K562 (cell line): Measurements from ENCODE around the gene OPRD1. TPM values are rescaled to one million over a fixed set of nuclear protein-coding genes. Genes with fewer than 3 reads are reported as not detected.

Source experiments
- BRCA1 ChIP-seq, 2 experiments: fragments of 450-650 bp in 1 of 2; sonication (generic) in 1 of 2; formaldehyde crosslinking in 1 of 2; IDR thresholded peaks; 2 replicates each; pipeline versions ENCODE4 v1.5.0 to v1.6.1; 2017 to 2020; ENCODE audit warnings: mild to moderate bottlenecking in 1 of 2, missing genetic modification reagents in 1 of 2
- CCNT2 ChIP-seq: IDR thresholded peaks from 2 replicates; pipeline ENCODE4 v1.6.1; 2011; ENCODE audit warnings: borderline replicate concordance, low read depth, mild to moderate bottlenecking, moderate library complexity, mixed read lengths, low read length; ENCODE audit not compliant: insufficient read length; ENCODE audit errors: extremely low read depth
- DNMT1 ChIP-seq: fragments of 450-650 bp; IDR thresholded peaks from 2 replicates; pipeline ENCODE4 v1.6.1; 2016; ENCODE audit warnings: antibody characterized with exemption, mild to moderate bottlenecking
- L3MBTL2 ChIP-seq: fragments of 450-650 bp; IDR thresholded peaks from 2 replicates; pipeline ENCODE4 v1.6.1; 2016; ENCODE audit warnings: mild to moderate bottlenecking, moderate library complexity
- MTA3 ChIP-seq: fragments of 450-650 bp; formaldehyde crosslinking; IDR thresholded peaks from 2 replicates; pipeline ENCODE4 v1.6.1; 2017; ENCODE audit warnings: mild to moderate bottlenecking, borderline replicate concordance
- PKNOX1 ChIP-seq: fragments of 450-650 bp; IDR thresholded peaks from 2 replicates; pipeline ENCODE4 v1.6.1; 2016
- POLR2A ChIP-seq: fragments of 450-650 bp; conservative IDR thresholded peaks from 2 replicates; pipeline ENCODE4 v1.6.1; 2016
- TARDBP ChIP-seq: fragments of 450-650 bp; IDR thresholded peaks from 2 replicates; pipeline ENCODE4 v1.6.1; 2016
- THRB ChIP-seq: fragments of 450-650 bp; formaldehyde crosslinking; conservative IDR thresholded peaks from 2 replicates; pipeline ENCODE4 v1.4.0; 2022; ENCODE audit warnings: mild to moderate bottlenecking, missing genetic modification characterization
- YY1 ChIP-seq, 3 experiments: IDR thresholded peaks; 2 replicates each; pipeline ENCODE4 v1.6.1; 2011; ENCODE audit warnings: low read length in 2 of 3, mild to moderate bottlenecking in 2 of 3, moderate library complexity in 2 of 3, borderline replicate concordance in 1 of 3, control low read depth in 1 of 3, low read depth in 1 of 3; ENCODE audit not compliant: insufficient read depth in 3 of 3, insufficient replicate concordance in 2 of 3, control insufficient read depth in 1 of 3, insufficient read length in 1 of 3; ENCODE audit errors: extremely low read depth in 1 of 3
- ZNF263 ChIP-seq: sonication (generic); formaldehyde crosslinking; IDR thresholded peaks from 2 replicates; pipeline ENCODE4 v1.8.0; 2022; ENCODE audit warnings: mild to moderate bottlenecking, missing genetic modification reagents, borderline replicate concordance
- polyA plus RNA-seq, 8 experiments: library from polyadenylated mRNA; depleted of rRNA in 4 of 8; stranded (reverse) in 5 of 8; unstranded in 3 of 8; fragments of >200 nt; fragmentation: Nextera tagmentation in 2 of 8; fragmentation: Illumina TruSeq in 1 of 8; extraction: Ambion mirVana in 2 of 8; extraction: Trizol in 1 of 8; gene quantifications; 2 replicates each; pipeline versions ENCODE4 v1.2.1 to v1.2.3, GENCODE V29; 2011 to 2014; ENCODE audit warnings: inconsistent platforms in 1 of 8, missing spikeins in 1 of 8
- total RNA-seq, 7 experiments: library from RNA; depleted of rRNA in 6 of 7; stranded (reverse); fragments of >200 nt in 6 of 7; fragmentation: Illumina TruSeq in 2 of 7; extraction: Trizol in 2 of 7; gene quantifications; 2 replicates each; pipeline versions ENCODE4 v1.2.1 to v1.2.3, GENCODE V29; 2011 to 2021; ENCODE audit warnings: low replicate concordance in 1 of 7

Gene OPRD1
- total and polyA plus RNA-seq, 9 of the 15 experiments (the other 6 are each of a cell fraction or from before 2014, with no cell fraction given): under 0.01 to 0.03 (median under 0.01) TPM; not detected in 6

DNA sequence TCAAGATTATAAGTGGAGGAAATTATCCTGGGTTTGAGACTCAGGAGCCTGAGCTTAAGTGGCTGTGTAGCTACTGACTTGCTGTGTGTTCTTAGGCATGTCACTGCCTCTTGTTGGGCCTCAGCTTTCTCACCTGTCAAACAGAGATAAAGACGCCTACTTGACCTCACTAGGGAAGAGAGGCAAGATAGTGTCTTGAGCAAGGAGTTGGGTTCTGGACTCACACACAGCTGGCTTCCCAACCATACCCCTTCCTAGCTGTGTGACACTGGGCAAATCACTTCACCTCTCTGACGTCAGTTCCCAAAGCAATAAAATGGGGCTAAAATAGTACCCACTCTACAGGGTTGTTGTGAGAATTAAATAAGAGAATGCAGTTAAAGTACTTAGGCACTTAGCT lies 90.8 kb downstream of the OPRD1 start (continued):
- no peak for TF ChIP-seq YY1 (IDR thresholded peaks at IDR 0.05; ENCODE audit: borderline replicate concordance in 1 of 3, control insufficient read depth in 1 of 3, extremely low read depth in 1 of 3, insufficient read depth in 3 of 3, insufficient read length in 1 of 3, insufficient replicate concordance in 2 of 3, low read depth in 1 of 3, low read length in 2 of 3)
- no peak for TF ChIP-seq ZNF263 (CRISPR knock-in tag)
- peak; percentile 25 for TF ChIP-seq CCNT2
- TF ChIP-seq PKNOX1: peak; percentile 78
- TF ChIP-seq L3MBTL2: peak; percentile 44; the same call in 1 of the 2 replicates
- TF ChIP-seq DNMT1: no peak
- 0 out of 2 replicates have a peak, but pooled peaks have one; percentile 52 for TF ChIP-seq MTA3
- TF ChIP-seq TARDBP: no peak
- no peak for TF ChIP-seq POLR2A
- TF ChIP-seq THRB (CRISPR knock-in tag): no peak
- no peak for TF ChIP-seq BRCA1 (IDR thresholded peaks at IDR 0.05)
- TF ChIP-seq BRCA1 (CRISPR knock-in tag; IDR thresholded peaks at IDR 0.05): no peak
